Head of caudate nucleus (tissue), 42 donors: ENCODE results near the gene FUOM.
A peak's percentile ranks its signal among the peaks of the same experiment; 100 is the strongest.
"Not testable (repeated sequence)": the region's sequence is repeated elsewhere in the genome, so short reads cannot be mapped to it uniquely, and the experiment has no call there.

Source experiments
- DNase-seq, 42 donors: peaks; one replicate each; pipeline versions ENCODE4 v3.0.0 to v3.0.0-alpha.2; 2020 to 2021; ENCODE audit warnings: mixed read lengths in 7 of 42
- intact Hi-C: fragments of 100-400 bp; cut with DNase I; formaldehyde crosslinking; loops from one replicate; pipeline ENCODE4 v1.15.0; 2022

Gene FUOM

GRCh38 chr10:133324857-133325260 is 33.0 kb downstream of the FUOM start:
- DNase-seq = no peak
- intact Hi-C loops = no loop called here

GRCh38 chr10:133324198-133324792 is 33.5 kb downstream of the FUOM start:
- DNase-seq = peak in 40 of 42 donors; percentile 29 to 86 (median 68)
- intact Hi-C loops = no loop called here

GRCh38 chr10:133322064-133322709 is 35.6 kb downstream of the FUOM start:
- DNase-seq, intact Hi-C loops: not testable (repeated sequence)

- intact Hi-C loops, DNase-seq: not testable (repeated sequence)
Measured at GRCh38 chr10:133320852-133321422, 36.9 kb downstream of the FUOM start.

- peak in 39 of 42 donors; percentile 31 to 85 (median 65) for DNase-seq
- intact Hi-C loops = no loop called here
Measured at GRCh38 chr10:133318494-133319127, 39.2 kb downstream of the FUOM start.

- intact Hi-C loops = no loop called here
- no peak for DNase-seq
Measured at GRCh38 chr10:133316732-133317131, 41.1 kb downstream of the FUOM start.

- DNase-seq = no peak
- intact Hi-C loops = no loop called here
Measured at GRCh38 chr10:133316266-133316665, 41.6 kb downstream of the FUOM start.

- intact Hi-C loops = no loop called here
- DNase-seq = no peak
Measured at GRCh38 chr10:133315847-133316246, 42.0 kb downstream of the FUOM start.

GRCh38 chr10:133314911-133315310 is 42.9 kb downstream of the FUOM start:
- no peak for DNase-seq
- intact Hi-C loops = no loop called here

- no peak for DNase-seq
- intact Hi-C loops = no loop called here
Measured at GRCh38 chr10:133313192-133313591, 44.6 kb downstream of the FUOM start.

GRCh38 chr10:133312769-133313145 is 45.1 kb downstream of the FUOM start:
- DNase-seq = no peak
- intact Hi-C loops = no loop called here

GRCh38 chr10:133312016-133312768 is 45.6 kb downstream of the FUOM start:
- intact Hi-C loops = no loop called here
- DNase-seq = no peak

GRCh38 chr10:133311570-133311969 is 46.2 kb downstream of the FUOM start:
- no peak for DNase-seq
- intact Hi-C loops = no loop called here

GRCh38 chr10:133310789-133311188 is 47.0 kb downstream of the FUOM start:
- no peak for DNase-seq
- intact Hi-C loops = no loop called here

- intact Hi-C loops = no loop called here
Measured at GRCh38 chr10:133310399-133310755, 47.4 kb downstream of the FUOM start.

GRCh38 chr10:133309720-133310398 is 48.0 kb downstream of the FUOM start:
- DNase-seq = peak in 1 of 42 donors; percentile 16
- intact Hi-C loops = no loop called here

More at GRCh38 chr10:133310399-133310755, 47.4 kb downstream of the FUOM start:
- no peak for DNase-seq

GRCh38 chr10:133309100-133309719 is 48.6 kb downstream of the FUOM start:
- intact Hi-C loops = no loop called here
- DNase-seq = peak; percentile 83 to 97 (median 94)

- peak; percentile 52 to 95 (median 88) for DNase-seq
- intact Hi-C loops = no loop called here
Measured at GRCh38 chr10:133308421-133309099, 49.3 kb downstream of the FUOM start, which contains the start of the genes TUBGCP2 and ZNF511. Gene TUBGCP2 (minus strand): TSS chr10:133308872. CDS start chr10:133302941, 5,931 bp downstream. Gene ZNF511 (plus strand): TSS chr10:133308914. CDS start chr10:133308944, 30 bp downstream.
